NCI-H146 treated with DMSO at 0.1 percent for 48 hours (cell line): ENCODE measurements around the gene FYTTD1.
"Not testable (repeated sequence)": the region's sequence is repeated elsewhere in the genome, so short reads cannot be mapped to it uniquely, and the experiment has no call there.

ENCODE experiments used
- DNase-seq: peaks from one replicate; lab custom pipeline; 2025; ENCODE audit not compliant: unreplicated experiment; lab: John Stamatoyannopoulos, UW

The FYTTD1 gene

DNA sequence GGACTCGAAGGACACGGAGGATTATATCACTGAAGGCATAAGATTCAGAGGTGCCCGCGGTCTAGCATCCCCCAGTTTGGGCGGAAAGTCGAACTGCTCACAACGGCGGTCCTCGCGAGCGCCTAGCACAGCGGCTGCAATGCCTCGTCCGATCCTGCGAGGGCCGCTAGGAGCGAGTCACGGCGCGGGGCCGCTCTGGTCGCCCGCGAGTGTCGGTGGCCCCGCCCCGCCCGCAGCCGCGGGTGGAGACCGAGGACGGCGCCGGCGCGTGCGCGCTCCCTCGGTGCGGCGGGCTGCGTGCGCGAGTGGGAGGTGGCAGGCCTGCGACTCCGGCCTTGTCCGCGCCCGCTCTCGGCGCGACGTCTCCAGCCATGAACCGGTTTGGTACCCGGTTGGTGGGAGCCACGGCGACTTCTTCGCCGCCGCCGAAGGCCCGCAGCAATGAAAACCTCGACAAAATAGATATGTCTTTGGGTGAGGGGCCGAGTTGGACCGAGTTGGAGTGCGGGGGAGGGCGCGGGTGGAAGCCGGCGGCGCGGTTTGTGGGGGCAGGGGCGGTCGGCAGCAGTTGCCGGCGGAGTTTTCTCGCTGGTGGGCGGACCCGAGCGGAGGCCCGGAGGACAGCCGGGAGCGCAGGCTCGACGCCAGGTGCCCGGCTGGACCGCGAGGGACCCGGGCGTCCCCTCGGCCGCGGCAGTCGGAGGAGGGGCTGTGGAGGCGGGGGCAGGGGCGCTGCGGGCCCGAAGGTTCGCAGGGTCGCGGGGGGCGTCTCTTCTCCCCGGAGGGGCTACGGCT is at the start of gene FYTTD1:
Gene FYTTD1, plus strand, starts transcription at position 283 of the 795 bp plus-strand sequence. Its CDS starts 89 bp downstream, at position 372.
- DNase-seq, result peak; percentile 89

- no peak for DNase-seq
Measured at GRCh38 chr3:197700095-197700494, 49.6 kb upstream of the FYTTD1 start.

DNA sequence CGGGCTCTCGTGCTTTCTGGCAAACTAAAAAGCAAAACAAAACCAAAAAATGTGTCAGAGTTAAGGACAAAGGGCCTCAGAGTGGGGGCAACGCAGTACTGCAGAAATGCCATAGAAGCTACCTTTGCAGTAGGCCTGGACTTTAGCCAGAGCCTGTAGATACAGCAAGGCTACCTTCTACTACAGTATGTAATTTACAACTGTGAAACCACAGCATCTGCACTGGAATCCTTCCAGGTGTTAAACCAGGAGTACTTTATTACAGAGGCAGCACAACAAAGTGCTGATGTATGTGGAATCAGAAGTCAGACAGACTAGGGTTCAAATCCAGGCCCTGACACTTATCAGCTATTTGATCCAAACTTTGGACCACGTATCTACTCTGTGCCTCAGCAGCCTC is 47.8 kb upstream of the FYTTD1 start:
- DNase-seq, result no peak

- no peak for DNase-seq
Measured at GRCh38 chr3:197706658-197707057, 43.0 kb upstream of the FYTTD1 start.

GRCh38 chr3:197709135-197709534 is 40.5 kb upstream of the FYTTD1 start:
- no peak for DNase-seq

- DNase-seq, result not testable (repeated sequence)
Measured at GRCh38 chr3:197710965-197711364, 38.7 kb upstream of the FYTTD1 start.

- DNase-seq, result no peak
Measured at GRCh38 chr3:197711973-197712707, 37.5 kb upstream of the FYTTD1 start.

DNA sequence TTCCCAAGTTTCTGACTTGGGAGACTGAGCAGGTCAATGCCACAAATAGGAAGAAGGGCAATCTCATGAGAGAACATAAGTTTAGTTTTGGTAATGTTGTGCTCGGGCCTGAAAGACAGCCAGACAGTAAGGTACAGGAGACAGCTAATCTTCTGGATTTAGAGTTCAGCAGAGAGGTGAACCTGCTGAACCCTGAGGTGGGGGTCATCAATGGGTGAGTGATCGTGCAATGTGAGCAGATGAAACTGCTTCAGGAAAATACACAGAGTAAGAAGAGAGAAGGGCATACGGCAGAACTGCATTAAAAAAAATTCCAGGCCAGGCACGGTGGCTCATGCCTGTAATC is 36.2 kb upstream of the FYTTD1 start:
- no peak for DNase-seq

GRCh38 chr3:197714251-197714650 is 35.4 kb upstream of the FYTTD1 start:
- no peak for DNase-seq

- DNase-seq, result no peak
Measured at GRCh38 chr3:197718891-197719290, 30.8 kb upstream of the FYTTD1 start.

DNA sequence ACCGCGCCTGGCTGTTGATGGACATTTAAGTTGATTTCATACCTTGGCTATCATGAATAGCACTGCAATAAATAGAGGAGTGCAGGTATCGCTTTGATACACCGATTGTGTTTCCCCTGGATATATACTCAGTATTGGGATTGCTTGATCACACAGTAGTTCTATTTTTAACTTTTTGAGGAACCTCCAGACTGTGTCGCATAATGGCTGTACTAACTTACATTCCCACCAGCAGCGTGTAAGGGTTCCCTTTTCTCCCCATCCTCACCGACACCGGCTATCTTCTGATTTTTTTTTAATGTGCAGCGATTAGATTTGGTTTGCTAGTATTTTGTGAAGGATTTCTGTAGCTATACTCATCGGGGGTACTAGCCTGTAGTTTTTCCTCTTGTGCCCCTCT is 29.0 kb upstream of the FYTTD1 start:
- DNase-seq, result no peak

DNA sequence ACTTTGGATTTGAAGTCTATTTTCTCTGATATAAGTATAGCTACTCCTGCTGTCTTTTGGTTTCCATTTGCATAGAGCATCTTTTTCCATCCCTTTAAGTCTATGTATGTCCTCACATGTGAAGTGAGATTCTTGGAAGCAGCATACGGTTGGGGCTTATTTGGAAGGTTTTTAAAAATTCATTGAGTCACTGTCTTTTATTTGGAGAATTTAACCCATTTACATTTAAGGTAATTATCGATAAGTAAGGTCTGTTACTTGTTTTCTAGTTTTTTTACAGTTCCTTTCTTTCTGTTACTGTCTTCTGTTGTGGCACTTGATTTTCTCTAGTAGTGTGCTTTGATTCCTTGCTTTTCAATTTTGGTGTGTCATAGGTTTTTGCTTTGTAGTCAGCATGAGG is 26.9 kb upstream of the FYTTD1 start:
- no peak for DNase-seq

DNA sequence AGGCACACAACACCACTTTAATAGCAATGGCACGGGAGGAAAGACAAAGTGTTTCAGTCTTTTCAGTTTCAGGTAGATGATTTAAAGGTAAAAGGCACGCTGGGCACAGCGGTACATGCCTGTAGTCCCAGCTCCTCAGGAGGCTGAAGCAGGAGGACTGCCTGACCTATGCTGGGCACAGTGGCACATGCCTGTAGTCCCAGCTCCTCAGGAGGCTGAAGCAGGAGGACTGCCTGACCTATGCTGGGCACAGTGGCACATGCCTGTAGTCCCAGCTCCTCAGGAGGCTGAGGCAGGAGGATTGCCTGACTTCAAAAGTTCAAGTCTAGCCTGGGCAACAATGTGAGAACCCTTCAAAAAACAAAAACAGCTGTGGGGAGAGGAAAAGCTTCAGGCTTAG is 21.8 kb upstream of the FYTTD1 start:
- DNase-seq, result not testable (repeated sequence)

- DNase-seq, result no peak
Measured at GRCh38 chr3:197728487-197728886, 21.2 kb upstream of the FYTTD1 start.

GRCh38 chr3:197730200-197730599 is 19.5 kb upstream of the FYTTD1 start:
- no peak for DNase-seq

DNA sequence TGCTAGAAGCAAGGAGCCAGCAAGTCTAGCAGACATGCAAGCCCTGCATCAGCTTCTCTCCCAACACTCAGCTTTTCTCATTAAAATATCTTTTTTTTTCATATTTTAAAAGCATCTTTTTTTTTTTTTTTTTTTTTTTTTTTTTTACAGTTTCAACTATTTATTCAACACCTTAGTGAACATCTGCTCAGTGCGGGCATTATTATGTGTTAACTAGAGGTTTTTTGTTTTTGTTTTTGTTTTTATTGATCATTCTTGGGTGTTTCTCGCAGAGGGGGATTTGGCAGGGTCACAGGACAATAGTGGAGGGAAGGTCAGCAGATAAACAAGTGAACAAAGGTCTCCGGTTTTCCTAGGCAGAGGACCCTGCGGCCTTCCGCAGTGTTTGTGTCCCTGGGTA is 18.9 kb upstream of the FYTTD1 start:
- not testable (repeated sequence) for DNase-seq

DNA sequence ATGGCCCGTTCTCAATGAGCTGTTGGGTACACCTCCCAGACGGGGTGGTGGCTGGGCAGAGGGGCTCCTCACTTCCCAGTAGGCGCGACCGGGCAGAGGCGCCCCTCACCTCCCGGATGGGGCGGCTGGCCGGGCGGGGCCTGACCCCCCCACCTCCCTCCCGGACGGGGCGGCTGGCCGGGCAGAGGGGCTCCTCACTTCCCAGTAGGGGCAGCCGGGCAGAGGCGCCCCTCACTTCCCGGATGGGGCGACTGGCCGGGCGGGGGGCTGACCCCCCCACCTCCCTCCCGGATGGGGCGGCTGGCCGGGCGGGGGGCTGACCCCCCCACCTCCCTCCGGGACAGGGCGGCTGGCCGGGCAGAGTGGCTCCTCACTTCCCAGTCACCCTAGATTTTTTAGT is 18.2 kb upstream of the FYTTD1 start:
- DNase-seq, result not testable (repeated sequence)

DNA sequence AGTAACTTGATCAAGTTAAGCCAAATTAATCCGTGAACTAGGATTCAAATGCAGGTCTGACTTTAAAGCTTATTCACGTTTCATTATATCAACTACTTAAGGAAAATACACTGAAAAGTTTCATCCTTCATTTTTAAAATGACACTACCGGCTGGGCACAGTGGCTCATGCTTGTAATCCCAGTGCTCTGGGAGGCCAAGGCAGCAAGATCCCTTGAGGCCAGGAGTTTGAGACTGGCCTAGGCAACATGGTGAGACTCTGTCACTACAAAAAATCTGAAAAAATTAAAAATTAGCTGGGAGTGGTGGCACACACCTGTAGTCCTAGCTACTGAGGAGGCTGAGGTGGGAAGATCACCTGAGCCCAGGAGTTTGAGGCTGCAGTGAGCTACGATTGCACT is 16.6 kb upstream of the FYTTD1 start:
- DNase-seq, result no peak

DNA sequence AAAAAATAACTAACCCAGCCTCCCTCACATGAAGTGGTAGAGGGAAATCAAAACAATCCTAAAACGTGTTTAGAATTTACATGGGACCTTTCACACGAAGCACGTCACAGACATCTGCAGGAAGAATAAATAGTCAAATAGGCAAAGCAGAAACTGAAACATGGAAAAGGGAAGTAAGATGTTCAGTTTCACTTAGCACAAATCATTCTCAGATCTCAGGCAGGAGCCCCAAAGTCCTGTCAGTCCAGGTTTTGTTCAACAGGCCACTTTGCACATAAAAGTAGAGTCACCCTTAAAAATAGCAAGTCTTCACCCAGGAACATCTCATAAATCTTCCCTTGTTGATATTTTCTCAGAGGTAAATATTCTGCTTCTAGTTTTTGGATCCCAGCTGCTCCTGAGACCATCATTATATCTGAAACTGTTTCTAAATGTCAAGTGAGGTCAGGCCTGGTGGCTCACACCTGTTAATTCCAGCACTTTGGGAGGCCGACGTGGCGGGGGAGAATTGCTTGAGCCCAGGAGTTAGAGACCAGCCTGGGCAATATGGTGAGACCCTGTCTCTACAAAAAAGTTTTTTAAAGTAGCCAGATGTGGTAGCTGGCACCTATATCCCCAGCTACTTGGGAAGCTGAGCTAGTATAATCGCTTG is 14.9 kb upstream of the FYTTD1 start:
- no peak for DNase-seq

DNA sequence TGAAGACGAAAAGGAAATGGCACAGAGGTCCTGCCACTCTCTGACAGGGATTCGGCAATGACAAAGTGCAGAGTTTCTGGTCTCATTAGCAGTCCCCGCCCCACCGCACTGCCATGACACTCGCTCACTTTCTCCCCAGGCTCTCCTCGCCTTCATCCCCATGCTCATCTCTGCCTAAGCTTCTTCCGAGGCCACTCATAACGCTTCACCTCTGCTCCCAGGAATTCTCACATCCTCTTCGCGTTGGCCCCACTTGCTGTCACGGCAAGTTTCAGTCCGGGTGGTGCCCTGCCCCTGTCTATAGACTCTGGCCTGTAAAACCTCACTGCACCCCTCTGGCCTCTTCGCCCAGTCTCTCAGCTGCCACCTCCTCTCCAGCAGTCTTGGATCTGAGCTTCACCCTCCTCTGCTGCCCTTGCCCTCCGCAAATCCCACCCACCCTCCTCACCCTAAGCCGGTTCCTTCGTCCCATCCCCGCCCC is 13.6 kb upstream of the FYTTD1 start:
- peak; percentile 46 for DNase-seq

DNA sequence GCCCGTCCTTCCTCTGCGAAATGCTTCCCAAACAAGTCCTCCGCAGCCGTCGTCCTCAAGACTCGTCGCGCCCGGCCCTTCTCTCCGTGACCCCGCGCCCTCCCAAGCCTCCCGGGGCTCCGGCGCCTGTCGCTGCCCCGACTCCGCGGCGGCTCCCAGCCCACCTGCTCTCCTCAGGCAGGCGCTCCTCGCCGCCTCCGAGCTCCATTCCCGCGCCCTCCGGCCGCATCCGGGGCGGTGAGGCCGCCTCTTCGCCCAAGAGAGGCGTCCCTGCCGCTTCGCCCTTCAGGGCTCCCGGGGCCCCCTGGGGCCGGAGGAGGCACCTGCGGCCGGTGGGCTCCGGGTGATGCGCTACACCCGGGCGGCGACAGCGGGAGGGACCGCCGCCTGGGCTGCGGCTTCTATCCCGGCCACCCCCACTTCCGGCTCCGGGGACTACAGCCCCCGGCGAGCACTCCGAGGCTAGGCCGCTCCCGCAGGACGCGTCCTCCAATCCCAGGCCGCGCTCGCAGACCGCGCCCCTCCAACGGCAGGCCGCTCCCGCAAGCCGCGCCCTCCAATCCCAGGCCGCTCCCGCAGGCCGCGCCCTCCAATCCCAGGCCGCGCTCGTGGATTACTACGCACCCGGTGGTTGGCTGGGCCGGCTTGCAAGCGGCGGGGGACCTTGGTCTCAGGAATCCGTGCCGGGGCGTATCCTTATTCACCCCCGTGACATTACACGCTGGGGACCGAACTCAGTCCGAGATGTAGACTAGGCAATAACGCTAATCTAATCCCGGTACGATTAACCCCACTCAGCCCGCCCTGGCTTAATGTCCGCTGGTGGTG is 13.0 kb upstream of the FYTTD1 start, which contains the start of gene RUBCN:
Gene RUBCN, minus strand, starts transcription at position 414 of the 828 bp plus-strand sequence. Its CDS starts 185 bp downstream, at position 229.
- peak; percentile 97 for DNase-seq
